ENCODE measurements around the gene SPDEF. TPM values are rescaled to one million over a fixed set of nuclear protein-coding genes. Genes with fewer than 3 reads are reported as not detected.

SPDEF gene
- total RNA-seq, 2 donors from 2014 or later, result not detected

GRCh38 chr6:34568341-34569201, 12.4 kb upstream of the SPDEF start:
- H3K4me3 ChIP-seq, result no peak overlapping the region
- no peaks in the 10 kb centered on the region for H3K4me1 ChIP-seq (ENCODE audit: control insufficient read depth in 1 of 2, low read depth in 2 of 2)
- H3K36me3 ChIP-seq, result no peaks in the 10 kb centered on the region
- H3K9me3 ChIP-seq, result no peaks in the 10 kb centered on the region
- DNase-seq (ENCODE audit: low spot score), result no peak
- H3K27ac ChIP-seq, result no peak overlapping the region
- ATAC-seq (ENCODE audit: insufficient number of reproducible peaks, low FRiP score, low read depth), result no peak
- TF ChIP-seq, protein P1, sequence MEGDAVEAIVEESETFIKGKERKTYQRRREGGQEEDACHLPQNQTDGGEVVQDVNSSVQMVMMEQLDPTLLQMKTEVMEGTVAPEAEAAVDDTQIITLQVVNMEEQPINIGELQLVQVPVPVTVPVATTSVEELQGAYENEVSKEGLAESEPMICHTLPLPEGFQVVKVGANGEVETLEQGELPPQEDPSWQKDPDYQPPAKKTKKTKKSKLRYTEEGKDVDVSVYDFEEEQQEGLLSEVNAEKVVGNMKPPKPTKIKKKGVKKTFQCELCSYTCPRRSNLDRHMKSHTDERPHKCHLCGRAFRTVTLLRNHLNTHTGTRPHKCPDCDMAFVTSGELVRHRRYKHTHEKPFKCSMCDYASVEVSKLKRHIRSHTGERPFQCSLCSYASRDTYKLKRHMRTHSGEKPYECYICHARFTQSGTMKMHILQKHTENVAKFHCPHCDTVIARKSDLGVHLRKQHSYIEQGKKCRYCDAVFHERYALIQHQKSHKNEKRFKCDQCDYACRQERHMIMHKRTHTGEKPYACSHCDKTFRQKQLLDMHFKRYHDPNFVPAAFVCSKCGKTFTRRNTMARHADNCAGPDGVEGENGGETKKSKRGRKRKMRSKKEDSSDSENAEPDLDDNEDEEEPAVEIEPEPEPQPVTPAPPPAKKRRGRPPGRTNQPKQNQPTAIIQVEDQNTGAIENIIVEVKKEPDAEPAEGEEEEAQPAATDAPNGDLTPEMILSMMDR (IDR thresholded peaks at IDR 0.05), result no peak
- no peaks in the 10 kb centered on the region for H3K27me3 ChIP-seq (replicated peaks; ENCODE audit: insufficient read depth)

DNA sequence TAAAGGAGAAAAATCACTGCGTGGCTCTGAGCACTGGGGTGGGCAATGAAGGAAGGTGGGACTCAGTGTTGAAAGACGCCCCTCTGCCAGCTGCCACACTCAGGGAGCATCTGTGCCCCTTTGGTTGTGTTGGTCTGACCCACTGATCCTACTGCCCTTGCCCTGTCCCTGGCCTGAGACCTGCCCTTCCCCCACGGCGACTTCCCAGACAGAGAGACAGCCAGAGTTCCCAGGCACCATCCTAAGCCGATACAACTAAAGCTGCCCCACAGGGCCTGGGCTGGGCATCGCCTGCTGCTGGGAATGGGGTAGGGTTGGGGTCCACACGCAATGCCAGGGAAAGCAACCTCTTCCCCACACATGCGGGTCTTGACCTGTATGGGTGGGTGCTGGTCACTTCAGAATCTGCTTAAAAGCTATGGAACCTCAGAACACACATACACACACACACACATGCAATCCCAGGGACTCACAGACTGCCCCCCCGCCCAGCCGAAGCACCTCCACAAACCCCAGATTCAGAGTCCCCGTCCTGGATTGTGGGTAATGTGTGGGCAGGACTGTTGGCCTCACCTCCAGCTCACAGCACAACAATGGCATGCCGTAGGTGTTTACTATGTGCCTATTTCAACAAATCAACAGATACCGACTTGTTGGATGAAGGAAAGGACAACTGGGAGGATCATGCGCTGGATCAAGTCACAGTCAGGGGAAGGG, 10.9 kb upstream of the SPDEF start:
- Histone ChIP-seq H3K27me3 (replicated peaks; ENCODE audit: insufficient read depth) (no peaks in the 10 kb centered on the region), H3K4me1 (ENCODE audit: control insufficient read depth in 1 of 2, low read depth in 2 of 2) (no peaks in the 10 kb centered on the region), H3K36me3 (no peaks in the 10 kb centered on the region), H3K9me3 (no peaks in the 10 kb centered on the region), H3K4me3 (no peak overlapping the region), H3K27ac (no peak overlapping the region)
- DNase-seq (ENCODE audit: low spot score) (no peak), ATAC-seq (ENCODE audit: insufficient number of reproducible peaks, low FRiP score, low read depth) (no peak)
- TF ChIP-seq, protein P1 (IDR thresholded peaks at IDR 0.05), result no peak

DNA sequence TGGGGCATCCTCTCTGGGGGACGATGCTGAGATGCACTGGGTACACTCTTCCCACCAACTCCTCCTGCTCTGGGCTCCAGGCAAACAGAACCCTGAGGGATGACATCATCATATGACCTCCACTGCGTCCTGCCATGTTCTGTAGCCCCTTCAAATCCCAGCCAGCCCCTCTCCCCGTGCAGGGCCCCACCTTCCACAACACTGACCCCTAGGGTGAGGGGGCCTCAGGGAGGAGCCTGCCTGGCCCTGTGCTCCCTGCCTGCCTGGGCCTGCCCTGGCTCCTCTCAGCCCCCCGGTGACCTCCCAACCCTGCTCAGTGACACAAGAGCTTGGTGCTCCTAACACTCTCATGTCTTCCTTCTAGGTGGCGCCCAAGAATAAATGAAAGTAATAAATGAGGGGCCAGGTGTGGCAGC, 9.6 kb upstream of the SPDEF start:
- TF ChIP-seq, protein P1 (IDR thresholded peaks at IDR 0.05), result no peak
- Histone ChIP-seq H3K4me1 (ENCODE audit: control insufficient read depth in 1 of 2, low read depth in 2 of 2) (no peaks in the 10 kb centered on the region), H3K27me3 (replicated peaks; ENCODE audit: insufficient read depth) (no peaks in the 10 kb centered on the region), H3K4me3 (no peak overlapping the region), H3K9me3 (no peaks in the 10 kb centered on the region), H3K36me3 (no peaks in the 10 kb centered on the region), H3K27ac (no peak overlapping the region)
- DNase-seq (ENCODE audit: low spot score), result no peak
- ATAC-seq (ENCODE audit: insufficient number of reproducible peaks, low FRiP score, low read depth), result no peak

GRCh38 chr6:34564181-34564580, 8.1 kb upstream of the SPDEF start:
- TF ChIP-seq, protein P1 (IDR thresholded peaks at IDR 0.05), result no peak
- ATAC-seq (ENCODE audit: insufficient number of reproducible peaks, low FRiP score, low read depth) (no peak), DNase-seq (ENCODE audit: low spot score) (no peak)
- H3K27ac ChIP-seq, result no peak overlapping the region
- no peaks in the 10 kb centered on the region for H3K36me3 ChIP-seq
- no peak overlapping the region for H3K4me3 ChIP-seq
- no peaks in the 10 kb centered on the region for H3K4me1 ChIP-seq (ENCODE audit: control insufficient read depth in 1 of 2, low read depth in 2 of 2)
- H3K27me3 ChIP-seq (replicated peaks; ENCODE audit: insufficient read depth), result no peaks in the 10 kb centered on the region
- H3K9me3 ChIP-seq, result no peaks in the 10 kb centered on the region

DNA sequence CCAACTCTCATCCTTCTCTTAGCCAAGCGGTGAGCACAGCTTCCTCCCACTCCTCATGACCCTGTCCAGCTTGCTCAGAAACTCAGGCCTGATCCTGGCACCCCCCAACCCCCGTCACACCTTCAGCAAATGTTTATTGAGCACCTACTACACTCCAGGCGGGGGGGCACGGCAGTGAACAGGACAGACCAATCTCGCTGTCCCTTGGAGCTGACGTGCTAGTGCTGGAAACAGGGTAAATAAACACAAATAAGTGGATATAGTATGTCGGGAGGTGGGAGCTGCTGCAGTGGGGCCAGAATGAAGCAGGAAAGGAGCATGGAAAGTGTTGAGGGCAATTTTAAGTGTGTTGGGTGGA, 7.4 kb upstream of the SPDEF start:
- ATAC-seq (ENCODE audit: insufficient number of reproducible peaks, low FRiP score, low read depth), result no peak
- TF ChIP-seq, protein P1 (IDR thresholded peaks at IDR 0.05), result no peak
- DNase-seq (ENCODE audit: low spot score), result no peak
- Histone ChIP-seq H3K4me3 (no peak overlapping the region), H3K9me3 (peaks cover 2% of the 10 kb centered on the region), H3K36me3 (no peaks in the 10 kb centered on the region), H3K4me1 (ENCODE audit: control insufficient read depth in 1 of 2, low read depth in 2 of 2) (no peaks in the 10 kb centered on the region), H3K27ac (no peak overlapping the region), H3K27me3 (replicated peaks; ENCODE audit: insufficient read depth) (no peaks in the 10 kb centered on the region)

All from thoracic aorta (tissue), 2 donors.